ENCODE results near the gene SMDT1. TPM values are rescaled to one million over a fixed set of nuclear protein-coding genes. Genes with fewer than 3 reads are reported as not detected.
A peak's percentile ranks its signal among the peaks of the same experiment; 100 is the strongest.
"Not testable (repeated sequence)": the region's sequence is repeated elsewhere in the genome, so short reads cannot be mapped to it uniquely, and the experiment has no call there.

SMDT1 gene
- total RNA-seq, 1 experiment from 2014 or later: 5.6 TPM

DNA sequence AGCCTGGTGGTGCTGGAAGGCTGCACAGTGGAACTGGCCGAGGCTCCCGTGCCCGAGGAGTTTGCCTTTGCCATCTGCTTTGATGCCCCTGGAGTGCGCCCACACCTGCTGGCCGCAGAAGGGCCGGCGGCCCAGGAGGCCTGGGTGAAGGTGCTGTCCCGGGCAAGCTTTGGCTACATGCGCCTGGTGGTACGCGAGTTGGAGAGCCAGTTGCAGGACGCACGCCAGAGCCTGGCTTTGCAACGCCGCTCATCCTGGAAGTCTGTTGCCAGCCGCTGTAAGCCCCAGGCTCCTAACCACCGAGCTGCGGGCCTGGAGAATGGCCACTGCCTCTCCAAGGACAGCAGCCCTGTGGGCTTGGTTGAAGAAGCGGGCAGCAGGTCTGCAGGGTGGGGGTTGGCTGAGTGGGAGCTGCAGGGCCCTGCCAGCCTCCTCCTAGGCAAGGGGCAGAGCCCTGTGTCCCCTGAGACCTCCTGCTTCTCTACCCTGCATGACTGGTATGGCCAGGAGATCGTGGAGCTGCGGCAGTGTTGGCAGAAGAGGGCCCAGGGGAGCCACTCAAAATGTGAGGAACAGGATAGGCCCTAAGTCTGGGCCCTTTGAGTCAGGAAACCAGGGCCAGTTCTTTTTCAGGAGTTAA is 1.9 kb upstream of the SMDT1 start:
- DNase-seq: peak; percentile 47
- Histone ChIP-seq H3K36me3 (replicated peaks; ENCODE audit: control insufficient read depth, insufficient read depth, low read length) (peaks cover 1% of the 10 kb centered on the region), H3K27me3 (ENCODE audit: control insufficient read depth, insufficient read depth, low read length) (peaks cover 12% of the 10 kb centered on the region), H3K4me3 (ENCODE audit: insufficient read depth, low read depth, low read length) (no peak overlapping the region)

DNA sequence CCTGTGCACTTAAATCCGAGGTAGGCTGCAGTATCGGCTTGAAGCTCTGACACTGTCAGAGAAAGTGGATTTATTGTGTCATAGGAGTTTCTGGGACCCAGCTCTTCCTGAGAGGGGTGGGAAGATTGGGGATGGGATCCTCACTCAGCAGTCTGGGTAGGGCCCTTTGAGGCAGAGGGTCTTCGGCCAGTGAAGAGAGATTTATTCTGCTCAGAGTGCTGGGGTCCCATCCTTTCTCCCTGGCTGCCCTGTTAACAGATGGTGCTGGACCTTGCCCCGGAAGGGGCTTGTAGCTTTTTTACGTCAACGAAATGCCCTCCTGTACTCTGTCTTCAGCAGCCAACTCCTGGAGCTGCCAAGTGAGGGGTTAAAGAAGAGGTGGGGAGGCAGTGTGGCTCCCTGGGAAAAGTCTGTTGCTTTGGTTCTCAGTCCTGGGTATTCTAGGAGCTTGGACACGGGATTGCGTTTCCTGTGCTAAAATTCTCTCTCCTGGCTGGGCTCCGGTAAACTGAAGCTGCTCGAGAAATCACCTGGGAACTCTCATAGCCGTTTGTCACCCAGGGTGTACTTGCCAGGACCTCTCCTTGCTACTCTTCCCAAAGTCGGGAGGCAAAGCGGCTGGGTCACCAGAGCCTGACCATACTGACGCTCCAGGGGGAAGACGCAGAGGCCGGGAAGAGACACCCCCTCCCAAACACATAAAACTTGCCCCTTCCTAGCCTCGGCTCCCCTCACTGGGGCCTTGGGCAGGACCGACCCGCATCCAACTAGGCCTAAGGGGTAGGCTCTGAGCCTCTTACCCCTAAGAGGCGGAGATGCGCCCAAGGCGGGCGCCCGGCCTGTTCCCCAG is 806 bp upstream of the SMDT1 start:
- peaks cover 1% of the 10 kb centered on the region for H3K36me3 ChIP-seq (replicated peaks; ENCODE audit: control insufficient read depth, insufficient read depth, low read length)
- H3K27me3 ChIP-seq (ENCODE audit: control insufficient read depth, insufficient read depth, low read length): peaks cover 6% of the 10 kb centered on the region
- no peak for DNase-seq
- peak overlapping the region; percentile 72 for H3K4me3 ChIP-seq (ENCODE audit: insufficient read depth, low read depth, low read length)

DNA sequence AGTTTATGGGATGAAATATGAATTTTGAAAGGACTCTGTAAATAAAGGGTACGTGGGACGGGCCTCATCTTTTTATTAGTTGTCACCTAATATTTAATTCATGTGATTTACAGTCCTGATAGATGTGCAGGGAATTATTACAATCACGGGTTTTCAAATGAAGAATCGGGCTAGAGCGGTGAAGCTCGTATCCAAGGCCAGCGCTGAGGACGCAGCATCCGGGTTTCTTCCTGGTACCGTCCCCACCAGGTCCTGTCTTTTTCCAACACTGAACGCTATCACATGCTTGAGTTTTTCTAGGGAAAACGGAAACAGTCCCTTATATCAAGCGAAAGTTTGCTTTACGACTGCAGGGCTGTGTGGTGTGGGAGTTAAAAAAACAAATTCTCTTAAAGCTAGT is 787 bp downstream of the SMDT1 start:
- no peak for DNase-seq
- no peaks in the 10 kb centered on the region for H3K27me3 ChIP-seq (ENCODE audit: control insufficient read depth, insufficient read depth, low read length)
- H3K36me3 ChIP-seq (replicated peaks; ENCODE audit: control insufficient read depth, insufficient read depth, low read length): peaks cover 2% of the 10 kb centered on the region
- peak overlapping the region; percentile 72 for H3K4me3 ChIP-seq (ENCODE audit: insufficient read depth, low read depth, low read length)

DNA sequence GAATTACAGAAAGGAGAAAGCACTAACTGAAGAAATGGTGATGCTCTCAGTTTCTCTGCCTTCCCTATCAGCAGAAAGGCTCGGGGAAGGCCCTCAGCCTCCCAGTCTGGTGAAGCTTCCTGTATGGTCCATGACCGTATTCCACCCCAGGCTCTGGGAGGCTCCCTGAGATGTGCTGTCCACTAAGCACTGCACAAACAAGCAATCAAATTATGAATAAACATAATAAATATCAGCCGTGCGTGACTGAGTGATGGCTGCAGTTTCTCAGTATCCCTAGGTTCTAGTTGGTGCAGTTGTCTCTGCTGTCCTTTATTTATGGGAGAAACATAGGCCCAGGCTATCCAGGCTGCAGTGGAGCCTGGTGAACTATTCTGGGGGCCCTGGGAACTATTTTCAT is 3.6 kb downstream of the SMDT1 start:
- Histone ChIP-seq H3K36me3 (replicated peaks; ENCODE audit: control insufficient read depth, insufficient read depth, low read length) (peaks cover 13% of the 10 kb centered on the region), H3K27me3 (ENCODE audit: control insufficient read depth, insufficient read depth, low read length) (no peaks in the 10 kb centered on the region), H3K4me3 (ENCODE audit: insufficient read depth, low read depth, low read length) (no peak overlapping the region)
- no peak for DNase-seq

DNA sequence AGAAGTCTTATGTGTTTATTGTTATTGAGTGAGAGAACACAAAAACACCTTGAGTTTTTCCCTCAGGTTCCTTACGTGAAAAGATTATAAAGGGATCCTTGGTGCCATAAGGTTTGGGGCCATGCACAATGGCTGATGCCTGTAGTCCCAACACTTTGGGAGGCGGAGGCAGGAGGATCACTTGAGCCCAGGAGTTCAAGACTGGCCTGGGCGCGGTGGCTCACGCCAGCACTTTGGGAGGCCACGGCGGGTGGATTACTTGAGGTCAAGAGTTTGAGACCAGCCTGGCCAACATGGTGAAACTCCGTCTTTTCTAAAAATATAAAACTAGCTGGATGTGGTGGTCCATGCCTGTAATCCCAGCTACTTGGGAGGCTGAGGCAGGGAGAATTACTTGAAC is 5.4 kb downstream of the SMDT1 start:
- H3K36me3 ChIP-seq (replicated peaks; ENCODE audit: control insufficient read depth, insufficient read depth, low read length): peaks cover 16% of the 10 kb centered on the region
- DNase-seq: no peak

DNA sequence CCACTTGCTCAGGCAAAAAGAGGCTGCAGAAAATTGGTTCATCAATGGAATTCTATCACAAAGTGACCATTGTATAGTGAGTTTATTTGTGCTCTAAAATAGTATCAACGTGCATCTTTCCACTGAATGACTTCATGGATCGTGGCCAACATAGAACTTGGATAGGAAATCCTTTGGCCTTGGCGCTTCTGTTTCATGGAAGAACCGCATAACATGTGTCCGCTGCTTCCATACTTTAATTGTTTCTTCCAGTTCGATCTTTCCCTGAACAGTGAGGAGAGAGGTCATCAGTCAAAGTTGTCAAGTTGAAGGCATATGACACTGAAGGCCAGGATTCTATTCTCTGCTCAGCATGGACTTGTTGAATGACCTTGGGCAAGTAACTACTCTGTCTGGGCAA is 6.6 kb downstream of the SMDT1 start:
- peaks cover 16% of the 10 kb centered on the region for H3K36me3 ChIP-seq (replicated peaks; ENCODE audit: control insufficient read depth, insufficient read depth, low read length)
- no peak for DNase-seq
- H3K4me3 ChIP-seq (ENCODE audit: insufficient read depth, low read depth, low read length): no peak overlapping the region
- H3K27me3 ChIP-seq (ENCODE audit: control insufficient read depth, insufficient read depth, low read length): no peaks in the 10 kb centered on the region

More for the DNA sequence above, 5.4 kb downstream of the SMDT1 start:
- Histone ChIP-seq H3K27me3 (ENCODE audit: control insufficient read depth, insufficient read depth, low read length) (no peaks in the 10 kb centered on the region), H3K4me3 (ENCODE audit: insufficient read depth, low read depth, low read length) (no peak overlapping the region)

DNA sequence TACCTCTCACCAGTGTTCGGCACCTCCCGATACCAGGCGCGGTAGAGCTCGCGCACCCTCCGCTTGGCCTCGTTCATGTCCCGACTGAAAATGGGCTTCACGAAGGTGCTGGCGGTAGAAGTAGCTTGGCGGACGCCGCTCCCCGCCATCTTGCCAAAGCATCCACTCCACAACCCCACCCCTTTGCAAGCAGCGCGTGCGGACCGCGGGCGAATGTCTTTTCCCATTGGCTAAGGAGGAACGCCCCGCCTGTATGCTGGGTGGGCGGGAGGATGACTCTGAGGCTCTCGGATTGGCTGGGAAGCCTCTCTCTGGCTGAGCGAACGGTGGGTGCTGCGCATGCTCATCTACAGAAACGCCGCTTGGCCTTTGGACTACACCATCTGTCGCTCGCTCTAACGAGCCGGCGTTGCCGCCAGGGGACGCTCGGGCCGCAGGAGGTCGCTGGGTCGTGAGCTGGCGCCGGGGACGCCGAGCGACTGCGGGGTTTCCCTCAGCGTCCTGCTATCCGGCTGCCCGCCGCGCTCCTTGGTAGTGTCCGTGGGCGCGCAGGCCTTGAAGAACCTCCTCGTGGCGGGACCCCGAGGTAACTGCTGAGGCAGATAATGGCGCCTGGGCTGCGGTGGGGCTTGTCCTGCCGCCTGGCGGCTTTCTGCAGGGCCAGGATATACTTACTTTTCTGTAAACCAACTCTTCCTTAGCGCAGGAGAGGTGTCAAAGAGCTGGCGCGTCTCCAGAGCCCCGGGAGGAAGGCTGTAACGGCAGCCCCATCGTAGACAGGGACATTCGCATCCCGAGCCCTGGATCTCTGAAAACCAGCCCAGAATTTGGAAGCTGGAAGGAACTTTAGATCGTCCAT is 11.3 kb downstream of the SMDT1 start, which contains the start of gene NDUFA6:
NDUFA6 (minus strand) TSS at position 177 of the 859 bp plus-strand sequence; CDS start at position 149, 28 bp downstream.
- peak within 1 kb of the TSS; percentile 94 for H3K4me3 ChIP-seq (ENCODE audit: insufficient read depth, low read depth, low read length)
- H3K27me3 ChIP-seq (ENCODE audit: control insufficient read depth, insufficient read depth, low read length): no peaks in the 10 kb centered on the region
- DNase-seq: peak; percentile 99
- peaks cover 10% of the 10 kb centered on the region for H3K36me3 ChIP-seq (replicated peaks; ENCODE audit: control insufficient read depth, insufficient read depth, low read length)

DNA sequence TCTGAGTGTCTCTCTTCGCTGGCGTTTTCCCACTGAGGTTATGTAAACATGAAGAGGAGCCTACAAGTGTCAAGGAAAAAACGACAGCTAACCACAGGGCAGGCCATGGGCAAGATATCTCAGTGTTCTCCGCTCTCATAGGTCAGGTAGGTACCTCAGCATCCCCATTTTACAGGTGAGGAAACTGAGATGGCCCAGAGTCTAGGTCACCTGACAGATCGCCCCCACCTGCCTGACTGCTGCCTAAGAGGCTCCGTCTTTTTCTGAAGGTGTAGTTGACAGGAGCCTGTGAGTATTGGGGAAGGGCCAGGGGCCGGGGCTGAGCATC is 11.9 kb downstream of the SMDT1 start:
- H3K36me3 ChIP-seq (replicated peaks; ENCODE audit: control insufficient read depth, insufficient read depth, low read length): peaks cover 6% of the 10 kb centered on the region

DNA sequence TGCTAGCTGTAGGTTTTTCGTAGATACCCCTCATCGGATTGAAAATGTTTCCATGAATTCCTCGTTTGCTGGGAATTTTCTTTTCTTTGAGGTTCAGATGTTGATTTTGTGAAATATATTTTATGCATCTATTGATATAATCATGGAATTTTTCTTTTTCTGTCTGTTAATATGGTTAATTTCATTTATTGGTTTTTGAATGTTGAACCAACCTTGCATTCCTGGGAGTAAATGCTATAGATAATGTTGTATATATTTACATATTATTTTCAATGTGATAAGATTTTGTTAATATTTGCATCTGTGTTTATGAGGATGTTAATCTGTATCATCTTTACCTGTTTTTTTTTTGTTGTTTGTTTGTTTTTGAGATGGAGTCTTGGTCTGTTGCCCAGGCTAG is 21.7 kb downstream of the SMDT1 start:
- Histone ChIP-seq H3K27me3 (ENCODE audit: control insufficient read depth, insufficient read depth, low read length) (no peaks in the 10 kb centered on the region), H3K36me3 (replicated peaks; ENCODE audit: control insufficient read depth, insufficient read depth, low read length) (no peaks in the 10 kb centered on the region), H3K4me3 (ENCODE audit: insufficient read depth, low read depth, low read length) (no peak overlapping the region)
- DNase-seq: no peak

More for the DNA sequence above, 11.9 kb downstream of the SMDT1 start:
- no peak for DNase-seq
- peak overlapping the region; percentile 52 for H3K4me3 ChIP-seq (ENCODE audit: insufficient read depth, low read depth, low read length)
- no peaks in the 10 kb centered on the region for H3K27me3 ChIP-seq (ENCODE audit: control insufficient read depth, insufficient read depth, low read length)

DNA sequence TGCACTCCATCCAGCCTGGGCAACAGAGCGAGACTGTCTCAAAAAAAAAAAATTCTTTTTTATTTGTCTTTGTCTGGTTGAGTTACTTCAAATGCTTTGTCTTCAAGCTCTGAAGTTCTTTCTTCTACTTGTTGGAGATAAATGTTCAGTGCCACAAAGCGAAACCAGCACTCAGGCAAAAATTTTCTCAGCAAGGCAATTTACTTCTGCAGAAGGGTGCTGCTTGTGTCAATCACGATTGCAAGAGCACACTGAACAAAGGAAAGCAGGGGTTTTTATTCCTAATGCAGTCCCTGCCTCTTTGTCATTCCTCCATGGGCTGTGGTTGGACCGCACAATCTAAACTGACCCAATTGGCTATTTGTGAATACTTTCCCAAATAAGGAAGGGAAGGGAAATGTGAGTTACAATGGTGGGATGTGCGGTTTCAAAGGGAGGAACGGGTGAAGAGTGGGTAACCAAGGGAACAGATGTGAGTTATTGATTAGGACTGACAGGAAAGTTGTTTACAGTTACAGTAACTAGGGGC is 24.9 kb downstream of the SMDT1 start:
- H3K27me3 ChIP-seq (ENCODE audit: control insufficient read depth, insufficient read depth, low read length); H3K4me3 ChIP-seq (ENCODE audit: insufficient read depth, low read depth, low read length); DNase-seq; H3K36me3 ChIP-seq (replicated peaks; ENCODE audit: control insufficient read depth, insufficient read depth, low read length): not testable (repeated sequence)

DNA sequence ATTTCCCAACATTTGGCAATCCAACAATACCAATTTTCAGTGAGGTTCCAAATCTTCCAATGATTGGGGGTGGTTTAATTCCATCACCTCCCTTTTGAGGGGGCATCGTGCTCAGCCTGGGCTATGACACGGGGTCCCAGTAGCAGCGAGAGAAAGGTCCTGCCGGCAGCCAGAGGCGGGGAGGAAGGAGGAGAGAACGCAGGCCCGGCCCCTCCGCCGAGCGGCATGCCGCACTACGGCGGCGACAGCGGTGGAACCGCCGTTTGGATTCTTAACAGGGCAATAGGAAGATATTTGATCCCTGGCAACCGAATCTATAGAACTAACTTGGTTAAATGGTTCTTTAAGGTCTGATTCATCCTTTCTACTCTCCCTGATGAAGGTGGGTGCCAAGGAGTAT is 29.3 kb downstream of the SMDT1 start:
- DNase-seq: peak; percentile 39
- H3K36me3 ChIP-seq (replicated peaks; ENCODE audit: control insufficient read depth, insufficient read depth, low read length): no peaks in the 10 kb centered on the region
- no peaks in the 10 kb centered on the region; the same call in 1 of the 2 replicates for H3K27me3 ChIP-seq (ENCODE audit: control insufficient read depth, insufficient read depth, low read length)
- H3K4me3 ChIP-seq (ENCODE audit: insufficient read depth, low read depth, low read length): no peak overlapping the region

DNA sequence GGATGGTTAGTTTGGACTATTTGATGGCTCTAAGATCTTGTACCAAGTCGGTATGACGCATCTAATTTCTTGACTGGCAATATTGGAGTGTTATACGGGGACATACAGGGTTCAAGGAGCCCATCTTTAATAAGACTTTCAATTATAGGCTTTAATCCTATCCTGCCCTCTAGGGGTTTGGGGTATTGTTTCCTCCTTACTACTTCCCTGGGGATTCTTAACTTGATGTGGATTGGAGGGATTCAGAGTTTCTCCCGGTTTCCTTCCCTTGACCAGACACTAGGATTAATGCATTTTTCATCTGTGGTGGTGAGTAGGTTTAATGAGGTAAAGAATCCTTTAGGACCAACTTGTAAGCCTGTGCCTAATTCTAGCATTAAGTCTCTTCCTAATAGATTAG is 32.3 kb downstream of the SMDT1 start:
- no peaks in the 10 kb centered on the region; the same call in 1 of the 2 replicates for H3K27me3 ChIP-seq (ENCODE audit: control insufficient read depth, insufficient read depth, low read length)
- no peaks in the 10 kb centered on the region for H3K36me3 ChIP-seq (replicated peaks; ENCODE audit: control insufficient read depth, insufficient read depth, low read length)
- peak; percentile 65 for DNase-seq
- H3K4me3 ChIP-seq (ENCODE audit: insufficient read depth, low read depth, low read length): no peak overlapping the region

DNA sequence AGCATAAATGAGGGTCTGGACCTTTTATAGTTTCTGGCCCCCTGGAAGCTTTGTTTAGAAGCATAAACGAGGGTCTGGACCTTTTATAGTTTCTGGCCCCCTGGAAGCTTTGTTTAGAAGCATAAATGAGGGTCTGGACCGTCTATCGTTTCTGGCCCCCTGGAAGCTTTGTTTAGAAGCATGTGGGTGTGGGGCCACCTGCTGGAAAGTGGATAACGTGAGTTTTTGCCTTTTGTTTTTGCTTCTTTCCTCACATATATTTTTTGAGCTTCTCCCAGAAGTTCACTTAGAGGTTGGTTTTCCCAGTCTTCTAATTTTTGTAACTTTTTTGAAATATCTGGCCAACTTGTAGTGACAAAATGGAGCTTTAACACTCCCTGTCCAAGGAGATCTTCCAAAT is 33.3 kb downstream of the SMDT1 start:
- not testable (repeated sequence) for H3K27me3 ChIP-seq (ENCODE audit: control insufficient read depth, insufficient read depth, low read length)
- peak; percentile 60 for DNase-seq

DNA sequence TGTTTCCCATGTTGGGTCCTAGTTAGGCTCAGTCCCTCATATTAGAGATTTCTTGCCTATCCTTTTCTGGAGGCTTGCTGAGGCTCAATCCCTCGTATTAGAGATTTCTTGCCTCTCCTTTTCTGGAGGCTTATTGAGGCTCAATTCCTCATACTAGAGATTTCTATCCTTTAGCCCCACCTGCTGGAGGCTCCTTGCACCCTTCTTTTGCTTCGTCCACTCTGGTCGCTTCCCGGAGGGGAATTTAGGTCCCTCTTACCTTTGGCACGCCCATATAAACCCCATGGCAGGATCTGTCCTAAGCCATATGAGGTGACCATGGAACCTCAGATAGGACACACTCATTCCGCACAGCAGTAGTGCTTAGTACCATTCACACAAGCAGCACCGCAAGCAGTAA is 35.2 kb downstream of the SMDT1 start:
- Histone ChIP-seq H3K4me3 (ENCODE audit: insufficient read depth, low read depth, low read length) (no peak overlapping the region), H3K27me3 (ENCODE audit: control insufficient read depth, insufficient read depth, low read length) (no peaks in the 10 kb centered on the region; the same call in 1 of the 2 replicates), H3K36me3 (replicated peaks; ENCODE audit: control insufficient read depth, insufficient read depth, low read length) (no peaks in the 10 kb centered on the region)
- peak; percentile 72 for DNase-seq

More for the DNA sequence above, 33.3 kb downstream of the SMDT1 start:
- H3K4me3 ChIP-seq (ENCODE audit: insufficient read depth, low read depth, low read length); H3K36me3 ChIP-seq (replicated peaks; ENCODE audit: control insufficient read depth, insufficient read depth, low read length): not testable (repeated sequence)
